ENCODE measurements around the gene ZNF853. TPM values are rescaled to one million over a fixed set of nuclear protein-coding genes. Genes with fewer than 3 reads are reported as not detected.

The ZNF853 gene
- polyA plus RNA-seq, 1 donor (not counting 4 experiments of a cell fraction or from before 2014, with no cell fraction given) = 0.03 TPM

- peaks cover 13 to 28% of the 10 kb centered on the region in 2 experiments for H3K36me3 ChIP-seq (ENCODE audit: control insufficient read depth in 2 of 2, extremely low read depth in 1 of 2, insufficient read depth in 2 of 2, low read length in 2 of 2)
- no peak overlapping the region for H3K9ac ChIP-seq (ENCODE audit: control insufficient read depth, extremely low read depth, insufficient read depth, low read length)
- H4K20me1 ChIP-seq (ENCODE audit: control insufficient read depth, extremely low read depth, insufficient read depth, low read length) = no peaks in the 10 kb centered on the region
- TF ChIP-seq EZH2 (IDR thresholded peaks at IDR 0.05; ENCODE audit: low read length) (no peak), CTCF (optimal IDR thresholded peaks at IDR 0.05 in 1 of 3, IDR thresholded peaks at IDR 0.05 in 1 of 3, conservative IDR thresholded peaks at IDR 0.05 in 1 of 3; ENCODE audit: extremely low read depth in 1 of 3, insufficient read depth in 2 of 3, low read length in 3 of 3) (no peak)
- no peak overlapping the region for H3K4me3 ChIP-seq (ENCODE audit: control insufficient read depth in 2 of 3, extremely low read depth in 1 of 3, insufficient read depth in 2 of 3, low read depth in 1 of 3, low read length in 3 of 3)
- dilution Hi-C loops (cut with MboI; ENCODE audit: extremely low pct_ligation_motif_present, low sequenced_read_pairs) = no loop called here
- no peaks in the 10 kb centered on the region for H3K9me3 ChIP-seq (ENCODE audit: control insufficient read depth, low read depth, low read length)
- H3K4me1 ChIP-seq (ENCODE audit: control insufficient read depth, extremely low read depth, insufficient read depth, low read length) = peaks cover 6% of the 10 kb centered on the region
- no peak overlapping the region for H2AFZ ChIP-seq (ENCODE audit: control insufficient read depth, low read length)
- H3K27me3 ChIP-seq (ENCODE audit: control insufficient read depth, extremely low read depth, insufficient read depth, low read length) = no peaks in the 10 kb centered on the region
- H3K4me2 ChIP-seq (ENCODE audit: control insufficient read depth, extremely low read depth, insufficient read depth, low read depth, low read length) = no peak overlapping the region
- H3K27ac ChIP-seq (ENCODE audit: control insufficient read depth, insufficient read depth, low read length) = no peak overlapping the region
- FAIRE-seq (no peak), DNase-seq (ENCODE audit: low read depth, low spot score) (no peak)
- H3K79me2 ChIP-seq (ENCODE audit: control insufficient read depth, insufficient read depth, low read length) = peaks cover 27% of the 10 kb centered on the region
- no peaks in the 10 kb centered on the region for H3K9me1 ChIP-seq (ENCODE audit: control insufficient read depth, extremely low read depth, insufficient read depth, low read length)
Measured at GRCh38 chr7:6642239-6642839, 26.9 kb downstream of the ZNF853 start.

- dilution Hi-C loops (cut with MboI; ENCODE audit: extremely low pct_ligation_motif_present, low sequenced_read_pairs) = no loop called here
- Histone ChIP-seq H3K4me3 (ENCODE audit: control insufficient read depth in 2 of 3, extremely low read depth in 1 of 3, insufficient read depth in 2 of 3, low read depth in 1 of 3, low read length in 3 of 3) (no peak overlapping the region), H3K27me3 (ENCODE audit: control insufficient read depth, extremely low read depth, insufficient read depth, low read length) (no peaks in the 10 kb centered on the region), H2AFZ (ENCODE audit: control insufficient read depth, low read length) (no peak overlapping the region), H4K20me1 (ENCODE audit: control insufficient read depth, extremely low read depth, insufficient read depth, low read length) (no peaks in the 10 kb centered on the region), H3K4me2 (ENCODE audit: control insufficient read depth, extremely low read depth, insufficient read depth, low read depth, low read length) (no peak overlapping the region), H3K9me1 (ENCODE audit: control insufficient read depth, extremely low read depth, insufficient read depth, low read length) (no peaks in the 10 kb centered on the region), H3K9ac (ENCODE audit: control insufficient read depth, extremely low read depth, insufficient read depth, low read length) (no peak overlapping the region), H3K79me2 (ENCODE audit: control insufficient read depth, insufficient read depth, low read length) (peaks cover 23% of the 10 kb centered on the region), H3K4me1 (ENCODE audit: control insufficient read depth, extremely low read depth, insufficient read depth, low read length) (peaks cover 4% of the 10 kb centered on the region), H3K9me3 (ENCODE audit: control insufficient read depth, low read depth, low read length) (no peaks in the 10 kb centered on the region), H3K36me3 (ENCODE audit: control insufficient read depth in 2 of 2, extremely low read depth in 1 of 2, insufficient read depth in 2 of 2, low read length in 2 of 2) (peaks cover 13 to 31% of the 10 kb centered on the region in 2 experiments), H3K27ac (ENCODE audit: control insufficient read depth, insufficient read depth, low read length) (no peak overlapping the region)
- FAIRE-seq (no peak), DNase-seq (ENCODE audit: low read depth, low spot score) (no peak)
- TF ChIP-seq EZH2 (IDR thresholded peaks at IDR 0.05; ENCODE audit: low read length) = no peak
- no peak for TF ChIP-seq CTCF (optimal IDR thresholded peaks at IDR 0.05 in 1 of 3, IDR thresholded peaks at IDR 0.05 in 1 of 3, conservative IDR thresholded peaks at IDR 0.05 in 1 of 3; ENCODE audit: extremely low read depth in 1 of 3, insufficient read depth in 2 of 3, low read length in 3 of 3)
Measured at GRCh38 chr7:6642861-6643640, 27.6 kb downstream of the ZNF853 start.
